HG02678 (cell line): ENCODE data around the gene PLCXD1.
"Not testable (repeated sequence)": the region's sequence is repeated elsewhere in the genome, so short reads cannot be mapped to it uniquely, and the experiment has no call there.

Source experiments
- ATAC-seq: cut with Tn5 transposase; IDR thresholded peaks from one replicate; pipeline ENCODE4 v1.9.1; 2021; ENCODE audit warnings: mild to moderate bottlenecking, moderate library complexity; ENCODE audit not compliant: unreplicated experiment

PLCXD1 gene, protein sequence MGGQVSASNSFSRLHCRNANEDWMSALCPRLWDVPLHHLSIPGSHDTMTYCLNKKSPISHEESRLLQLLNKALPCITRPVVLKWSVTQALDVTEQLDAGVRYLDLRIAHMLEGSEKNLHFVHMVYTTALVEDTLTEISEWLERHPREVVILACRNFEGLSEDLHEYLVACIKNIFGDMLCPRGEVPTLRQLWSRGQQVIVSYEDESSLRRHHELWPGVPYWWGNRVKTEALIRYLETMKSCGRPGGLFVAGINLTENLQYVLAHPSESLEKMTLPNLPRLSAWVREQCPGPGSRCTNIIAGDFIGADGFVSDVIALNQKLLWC

DNA sequence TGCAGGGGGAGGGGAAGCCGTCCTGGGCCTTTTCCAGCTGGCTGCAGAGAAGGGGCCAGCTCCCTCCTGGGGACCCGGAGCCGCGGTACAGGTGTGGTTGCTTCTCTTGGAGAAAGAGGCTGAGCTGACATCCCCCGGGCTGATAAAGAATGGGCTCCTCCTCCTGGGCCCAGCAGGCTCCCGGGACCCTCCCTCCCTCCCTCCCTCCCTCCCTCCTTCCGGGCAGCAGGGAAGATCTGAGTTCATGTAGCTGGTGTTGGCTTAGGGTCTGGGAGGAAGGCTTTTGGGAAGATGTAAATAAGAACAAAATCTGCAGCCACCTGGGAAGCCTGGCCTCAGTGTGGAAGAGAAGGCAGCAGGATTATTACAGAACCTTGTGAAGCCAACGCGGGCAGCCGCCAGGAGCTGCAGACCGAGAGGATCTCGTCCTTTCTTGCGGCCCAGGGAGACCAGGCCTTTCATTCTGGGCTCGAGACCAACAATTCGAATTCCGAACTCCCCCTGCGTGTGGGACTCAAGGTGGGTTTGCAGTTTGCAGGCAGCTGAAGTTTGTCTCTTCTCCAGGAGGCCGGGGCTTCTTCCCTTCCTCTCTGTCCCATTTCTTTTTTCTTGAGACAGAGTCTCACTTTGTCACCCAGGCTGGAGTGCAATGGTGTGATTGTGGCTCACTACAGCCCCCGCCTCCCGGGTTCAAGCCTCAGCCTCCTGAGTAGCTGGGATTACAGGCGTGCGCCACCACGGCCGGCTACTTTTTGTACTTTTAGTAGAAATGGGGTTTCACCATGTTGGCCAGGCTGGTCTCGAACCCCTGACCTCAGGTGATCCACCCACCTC is at the start of gene PLCXD1:
Gene PLCXD1, plus strand, starts transcription at position 216 of the 834 bp plus-strand sequence. CDS start 2,807 bp downstream, outside the sequence.
- ATAC-seq: no peak

DNA sequence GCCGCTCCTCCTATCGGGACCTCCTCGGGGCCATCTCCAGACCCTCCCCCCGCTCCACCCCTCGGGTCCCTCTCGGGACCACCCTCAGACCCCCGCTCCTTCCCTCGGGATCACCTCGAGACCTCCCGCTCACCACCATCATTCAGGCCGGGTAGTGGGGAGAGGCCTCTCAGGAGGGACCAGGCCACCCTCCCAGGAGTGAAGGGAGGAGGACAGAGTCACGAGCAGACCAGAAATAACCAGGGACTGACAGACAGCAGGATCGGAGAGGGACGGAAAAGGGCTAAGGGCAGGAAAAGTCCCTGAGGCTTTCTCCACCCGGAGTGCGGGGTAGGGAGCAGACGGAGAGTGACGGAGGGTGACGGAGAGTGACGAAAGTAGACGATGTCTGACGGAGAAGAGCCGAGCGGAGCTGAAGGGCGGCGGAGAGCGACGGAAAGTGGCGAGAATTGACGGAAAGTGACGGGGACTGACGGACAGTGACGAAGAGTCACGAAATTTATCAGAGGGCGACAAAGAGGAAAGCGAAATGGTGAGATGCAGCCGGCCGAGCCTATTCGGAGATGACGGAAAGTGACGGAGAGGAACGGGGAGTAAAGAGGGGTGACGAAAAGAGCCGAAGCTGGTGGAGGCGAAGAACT is 49.4 kb upstream of the PLCXD1 start:
- ATAC-seq: peak; percentile 95

DNA sequence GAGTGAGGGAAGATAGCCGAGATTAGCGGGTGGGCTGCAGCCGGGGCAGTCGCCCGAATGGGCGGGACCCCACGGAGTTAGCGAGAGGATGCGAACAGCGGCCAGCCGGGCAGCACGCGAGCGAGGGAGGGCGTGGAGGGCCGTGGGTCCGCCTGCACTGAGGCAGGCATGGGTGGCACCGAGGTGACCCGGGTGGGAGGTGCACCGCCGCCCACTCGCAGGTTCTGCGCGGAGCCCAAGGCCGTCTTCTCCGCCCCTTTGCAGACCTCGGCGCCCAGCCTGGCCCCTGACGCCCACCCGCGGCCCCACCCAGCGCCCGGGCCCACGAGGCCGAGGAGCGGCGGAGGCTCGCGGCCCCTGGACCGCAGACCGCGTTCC is 48.9 kb upstream of the PLCXD1 start:
- ATAC-seq: peak; percentile 33

DNA sequence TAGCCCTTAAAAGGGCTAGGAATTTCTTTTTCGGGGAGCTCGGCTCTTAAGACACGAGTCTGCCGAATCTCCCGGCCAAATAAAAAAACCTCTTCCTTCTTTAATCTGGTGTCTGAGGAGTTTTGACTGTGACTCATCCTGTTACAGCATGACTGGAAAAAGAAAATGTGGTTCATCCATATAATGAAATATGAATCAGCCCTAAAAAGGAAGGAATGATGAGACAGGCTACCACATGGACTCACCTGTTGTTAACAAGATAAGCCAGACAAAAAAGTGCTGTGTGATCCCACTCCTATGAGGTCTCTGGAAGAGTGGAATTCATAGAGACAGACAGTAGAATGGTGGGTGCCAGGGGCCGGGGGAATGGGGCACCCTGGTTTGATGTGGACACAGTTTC is 45.0 kb upstream of the PLCXD1 start:
- ATAC-seq: not testable (repeated sequence)

DNA sequence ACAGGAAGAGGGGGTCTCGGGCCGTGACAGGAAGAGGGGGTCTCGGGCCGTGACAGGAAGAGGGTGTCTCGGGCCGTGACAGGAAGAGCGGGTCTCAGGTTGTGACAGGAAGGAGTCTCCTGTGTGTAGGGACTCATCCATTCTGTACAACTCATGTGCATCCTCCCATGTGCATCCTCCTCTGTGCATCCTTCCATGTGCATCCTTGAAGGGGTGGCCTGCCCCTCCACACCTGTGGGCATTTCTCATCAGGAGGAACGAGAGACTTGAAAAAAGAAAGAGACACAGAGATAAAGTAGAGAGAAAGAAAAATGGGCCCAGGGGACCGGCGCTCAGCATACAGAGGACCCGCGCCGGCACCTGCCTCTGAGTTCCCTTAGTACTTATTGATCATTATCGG is 30.2 kb upstream of the PLCXD1 start:
- ATAC-seq: no peak

DNA sequence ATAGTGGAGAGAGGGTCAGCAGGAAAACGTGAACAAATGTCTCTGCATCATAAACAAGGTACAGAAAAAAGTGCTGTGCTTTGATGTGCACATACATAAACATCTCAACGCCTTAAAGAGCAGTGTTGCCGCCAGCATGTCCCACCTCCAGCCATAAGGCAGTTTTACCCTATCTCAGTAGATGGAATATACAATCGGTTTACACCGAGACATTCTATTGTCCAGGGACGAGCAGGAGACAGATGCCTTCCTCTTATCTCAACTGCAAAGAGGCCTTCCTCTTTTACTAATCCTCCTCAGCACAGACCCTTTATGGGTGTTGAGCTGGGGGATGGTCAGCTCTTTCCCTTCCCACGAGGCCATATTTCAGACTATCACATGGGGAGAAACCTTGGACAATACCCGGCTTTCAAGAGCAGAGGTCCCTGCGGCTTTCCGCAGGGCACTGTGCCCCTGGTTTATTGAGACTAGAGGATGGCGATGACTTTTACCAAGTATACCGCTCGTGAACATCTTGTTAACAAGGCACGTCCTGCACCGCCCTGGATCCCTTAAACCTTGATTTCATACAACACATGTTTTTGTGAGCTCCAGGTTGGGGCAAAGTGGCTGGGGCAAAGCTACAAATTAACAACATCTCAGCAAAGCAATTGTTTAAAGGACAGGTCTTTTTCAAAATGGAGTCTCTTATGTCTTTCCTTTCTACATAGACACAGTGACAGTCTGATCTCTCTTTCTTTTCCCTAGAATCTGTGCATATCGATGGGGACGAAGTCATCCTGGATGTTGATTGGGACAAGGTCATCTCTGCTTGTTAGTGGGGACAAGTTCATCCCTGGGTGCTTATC is 29.6 kb upstream of the PLCXD1 start:
- not testable (repeated sequence) for ATAC-seq

DNA sequence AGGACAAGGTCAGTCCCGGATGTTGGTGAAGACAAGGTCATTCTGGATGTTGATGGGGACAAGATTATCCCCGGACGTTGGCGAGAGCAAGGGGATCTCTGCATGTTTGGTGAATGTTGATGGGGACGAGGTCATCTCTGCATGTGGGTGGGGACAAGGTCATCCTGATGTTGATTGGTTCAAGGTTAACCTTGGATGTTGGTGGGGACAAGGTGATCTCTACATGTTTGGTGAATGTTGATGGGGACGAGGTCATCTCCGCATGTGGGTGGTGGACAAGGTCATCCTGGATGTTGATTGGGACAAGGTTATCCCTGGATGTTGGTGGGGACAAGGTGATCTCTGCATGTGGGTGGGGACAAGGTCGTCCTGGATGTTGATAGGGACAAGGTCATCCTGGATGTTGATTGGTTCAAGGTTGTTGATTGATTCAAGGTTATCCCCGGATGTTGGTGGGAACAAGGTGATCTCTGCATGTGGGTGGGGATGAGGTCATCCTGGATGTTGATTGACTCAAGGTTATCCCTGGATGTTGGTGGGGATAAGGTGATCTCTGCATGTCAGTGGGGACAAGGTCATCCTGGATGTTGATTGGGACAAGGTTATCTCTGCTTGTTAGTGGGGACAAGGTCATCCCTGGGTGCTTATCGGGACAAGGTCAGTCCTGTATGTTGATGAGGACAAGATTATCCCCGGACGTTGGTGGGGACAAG is 28.8 kb upstream of the PLCXD1 start:
- no peak for ATAC-seq

DNA sequence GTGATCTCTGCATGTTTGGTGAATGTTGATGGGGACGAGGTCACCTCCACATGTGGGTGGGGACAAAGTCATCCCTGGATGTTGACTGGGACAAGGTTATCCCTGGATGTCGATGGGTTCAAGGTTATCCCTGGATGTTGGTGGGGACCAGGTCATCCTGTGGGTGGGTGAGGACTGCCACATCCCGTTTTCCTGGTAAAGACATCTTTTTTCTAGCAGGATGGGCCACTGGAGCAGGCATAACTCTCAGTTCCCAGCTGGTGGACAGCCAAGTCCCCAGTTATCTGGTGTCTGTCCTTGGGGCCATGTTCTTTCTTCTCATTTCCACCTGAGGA is 28.3 kb upstream of the PLCXD1 start:
- ATAC-seq: no peak

DNA sequence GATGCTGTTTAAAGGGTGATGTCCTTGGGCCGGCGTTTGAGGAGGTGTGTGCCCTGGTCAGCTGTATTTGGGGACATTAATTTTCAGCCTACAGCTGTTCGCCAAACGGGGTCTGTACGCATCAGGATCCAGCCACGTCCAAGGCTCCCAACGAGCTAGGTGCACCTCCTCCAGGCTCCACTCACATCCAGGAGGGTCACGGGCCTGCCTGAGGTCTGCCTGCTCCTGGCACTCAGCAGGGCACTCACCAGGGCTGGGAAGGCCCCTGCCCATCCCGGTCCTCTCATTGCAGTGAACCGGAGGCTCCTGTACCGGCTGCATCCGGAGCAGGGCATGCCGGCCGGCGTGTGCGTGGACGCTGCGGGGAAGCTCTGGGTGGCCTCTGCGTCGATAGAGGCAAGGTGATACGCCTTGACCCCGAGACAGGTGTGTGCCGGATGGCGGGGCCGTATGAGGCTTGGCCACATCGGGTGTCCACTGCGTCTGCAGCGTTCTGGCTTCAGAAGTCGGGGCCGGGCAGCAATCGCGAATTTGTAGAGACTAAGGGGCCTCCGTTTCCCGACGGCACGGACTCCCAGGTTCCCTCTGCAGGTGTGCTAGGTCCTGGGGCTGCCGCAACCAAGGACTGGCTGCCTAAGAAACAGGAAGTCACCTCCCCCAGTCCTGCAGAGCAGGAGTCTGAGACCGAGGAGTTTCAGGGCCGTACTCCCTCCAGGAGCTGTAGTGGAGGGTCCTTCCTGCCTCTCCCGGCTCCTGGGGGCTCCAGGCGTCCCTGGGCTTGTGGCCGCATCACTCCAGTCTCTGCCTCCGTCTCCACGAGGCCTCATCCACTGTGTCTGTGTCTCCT is 27.5 kb upstream of the PLCXD1 start:
- ATAC-seq: no peak

DNA sequence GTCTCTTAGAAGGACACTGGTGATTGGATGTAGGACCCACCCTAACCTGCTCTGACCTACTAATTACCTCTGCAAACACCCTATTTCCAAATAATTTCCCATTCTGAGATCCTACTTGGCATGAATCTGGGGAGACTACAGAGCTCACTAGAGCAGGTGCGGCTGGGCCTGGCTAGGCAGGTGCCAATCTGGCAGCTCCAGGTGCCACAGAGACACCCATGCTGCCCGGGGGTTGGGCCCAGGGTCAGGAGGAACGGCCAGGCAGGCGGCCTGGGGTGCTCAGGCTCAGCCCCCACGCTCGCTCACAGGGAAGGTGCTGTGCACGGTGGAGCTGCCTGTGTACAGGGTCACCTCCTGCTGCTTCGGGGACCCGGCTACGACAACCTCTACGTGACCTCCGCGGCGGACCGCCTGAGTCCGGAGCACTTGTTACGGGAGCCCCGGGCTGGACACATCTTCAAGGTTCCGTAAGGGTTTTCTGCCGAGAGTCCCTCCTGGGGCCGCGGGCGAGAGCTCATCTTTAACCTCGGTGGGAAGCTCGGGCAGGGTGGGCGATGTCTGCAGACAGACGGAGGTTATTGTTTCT is 26.5 kb upstream of the PLCXD1 start:
- ATAC-seq: no peak

DNA sequence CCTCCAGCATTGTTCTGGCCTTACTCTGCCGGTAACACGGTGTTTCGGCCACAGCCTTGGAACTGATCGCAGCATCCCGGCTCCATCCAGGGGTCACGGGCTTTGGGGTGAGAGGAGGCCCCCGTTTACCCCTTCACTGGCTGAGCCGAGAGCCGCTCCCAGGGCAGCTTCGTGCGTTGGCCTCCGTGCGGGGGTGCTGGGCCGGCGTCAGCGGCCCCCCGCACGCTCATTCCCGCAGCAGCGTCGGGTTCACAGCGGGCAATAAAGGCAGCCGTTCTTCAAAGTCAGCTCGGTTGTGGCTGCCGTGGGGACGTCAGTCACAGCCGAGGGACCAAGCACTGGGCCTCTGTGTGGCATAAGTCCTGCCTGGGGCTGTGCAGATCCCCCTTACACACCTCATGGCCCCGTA is 25.3 kb upstream of the PLCXD1 start:
- ATAC-seq: no peak

DNA sequence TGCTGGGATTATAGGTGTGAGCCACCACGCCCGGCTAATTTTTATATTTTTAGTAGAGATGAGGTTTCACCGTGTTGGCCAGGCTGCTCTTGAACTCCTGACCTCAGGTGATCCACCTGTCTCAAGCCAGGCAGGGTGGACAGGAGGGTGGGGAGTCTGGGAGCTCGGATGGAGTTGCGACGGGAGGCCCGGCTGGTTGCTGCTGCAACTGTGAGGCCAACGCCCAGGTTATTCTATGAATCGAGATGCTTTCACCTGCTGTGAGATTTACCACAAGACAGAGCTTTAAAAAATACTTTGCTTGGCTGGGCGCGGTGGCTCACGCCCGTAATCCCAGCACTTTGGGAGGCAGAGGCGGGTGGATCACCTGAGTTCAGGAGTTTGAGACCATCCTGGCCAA is 24.1 kb upstream of the PLCXD1 start:
- not testable (repeated sequence) for ATAC-seq

DNA sequence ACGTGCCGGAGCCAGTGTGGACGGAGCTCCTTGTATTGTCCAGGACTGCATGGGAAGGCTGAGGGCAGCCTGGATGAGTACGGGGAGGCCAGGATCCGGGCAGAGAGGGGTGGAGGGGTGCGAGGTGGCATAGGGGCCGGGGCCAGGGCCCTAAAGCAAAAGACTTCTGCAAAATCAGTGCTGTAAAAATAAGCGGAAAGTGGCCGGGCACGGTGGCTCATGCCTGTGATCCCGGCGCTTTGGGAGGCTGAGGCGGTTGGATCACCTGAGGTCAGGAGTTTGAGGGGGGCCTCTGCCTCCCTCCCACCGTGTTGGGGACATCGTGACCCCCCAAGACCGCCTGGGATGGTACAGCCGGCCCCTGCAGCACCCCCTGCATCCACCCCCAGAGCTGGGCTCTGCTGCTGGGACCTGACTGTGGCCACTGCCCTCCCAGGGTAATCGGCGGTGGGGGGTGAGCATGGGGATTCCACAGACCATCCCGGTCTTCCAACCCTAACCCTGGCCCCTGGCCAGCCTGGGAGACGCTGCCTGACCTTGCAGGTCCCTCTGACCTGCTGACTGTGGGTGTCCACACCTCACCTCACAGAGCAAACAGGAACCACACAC is 23.4 kb upstream of the PLCXD1 start:
- no peak for ATAC-seq

DNA sequence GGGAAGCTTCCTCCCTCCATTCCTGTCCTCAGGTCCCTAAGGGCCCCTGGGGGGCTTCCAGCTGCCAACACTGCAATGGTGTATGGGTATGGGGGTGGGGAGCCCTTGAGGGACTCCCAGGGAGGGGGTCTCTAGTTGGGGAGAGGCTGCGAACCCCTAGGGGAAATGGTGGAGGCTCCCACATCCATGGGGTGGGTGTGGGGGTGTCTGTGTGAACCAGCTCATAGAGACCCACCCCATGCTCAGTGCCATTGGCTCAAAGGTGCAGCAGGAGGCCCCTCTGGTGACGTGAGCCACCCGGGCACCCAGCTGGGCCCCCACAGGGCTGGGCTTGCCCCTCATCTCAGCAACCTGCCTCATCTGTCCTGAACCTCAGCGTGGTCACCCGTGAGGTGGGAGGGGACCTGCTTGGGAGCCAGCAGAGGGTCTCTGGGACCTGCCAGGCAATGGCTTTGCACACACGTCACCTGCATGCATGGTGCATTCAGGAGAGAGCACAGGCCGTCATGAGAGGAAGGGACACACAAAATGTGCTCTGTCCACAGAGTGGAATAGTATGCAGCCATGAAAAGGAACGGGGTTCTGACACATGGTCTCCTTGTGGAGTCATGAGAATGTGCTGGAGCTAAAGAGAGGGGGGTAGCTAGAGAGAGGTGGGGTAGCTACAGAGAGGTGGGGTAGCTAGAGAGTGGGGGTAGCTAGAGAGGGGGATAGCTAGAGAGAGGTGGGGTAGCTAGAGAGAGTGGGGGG is 22.7 kb upstream of the PLCXD1 start:
- no peak for ATAC-seq

DNA sequence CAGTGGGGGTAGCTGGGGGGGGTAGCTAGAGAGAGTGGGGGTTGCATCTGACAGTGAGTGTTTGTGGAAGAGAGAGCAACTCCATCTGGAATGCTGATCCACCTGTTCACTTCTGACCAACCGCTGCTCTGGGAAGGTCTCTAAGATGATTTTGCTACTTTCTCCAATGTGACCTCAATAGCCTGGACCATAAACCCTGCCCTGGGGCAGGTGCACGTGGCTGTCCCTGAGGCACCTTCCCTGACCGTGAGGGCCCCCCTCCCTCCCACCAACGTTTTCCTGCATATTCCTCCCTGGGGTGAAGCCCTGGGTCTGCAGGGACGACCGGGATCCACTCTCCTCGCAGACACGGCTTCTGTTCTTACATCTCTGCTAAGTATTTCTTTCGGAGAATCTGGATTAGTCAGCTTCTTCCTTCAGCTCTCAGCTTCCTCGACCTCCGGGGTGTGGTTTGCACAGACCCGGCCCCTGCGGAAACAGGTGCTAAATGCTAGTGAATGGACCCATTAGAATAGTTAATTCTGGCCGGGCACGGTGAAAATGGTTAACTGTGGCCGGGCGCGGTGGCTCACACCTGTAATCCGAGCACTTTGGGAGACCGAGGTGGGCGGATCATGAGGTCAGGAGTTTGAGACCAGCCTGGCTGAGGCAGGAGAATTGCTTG is 21.4 kb upstream of the PLCXD1 start:
- no peak for ATAC-seq

DNA sequence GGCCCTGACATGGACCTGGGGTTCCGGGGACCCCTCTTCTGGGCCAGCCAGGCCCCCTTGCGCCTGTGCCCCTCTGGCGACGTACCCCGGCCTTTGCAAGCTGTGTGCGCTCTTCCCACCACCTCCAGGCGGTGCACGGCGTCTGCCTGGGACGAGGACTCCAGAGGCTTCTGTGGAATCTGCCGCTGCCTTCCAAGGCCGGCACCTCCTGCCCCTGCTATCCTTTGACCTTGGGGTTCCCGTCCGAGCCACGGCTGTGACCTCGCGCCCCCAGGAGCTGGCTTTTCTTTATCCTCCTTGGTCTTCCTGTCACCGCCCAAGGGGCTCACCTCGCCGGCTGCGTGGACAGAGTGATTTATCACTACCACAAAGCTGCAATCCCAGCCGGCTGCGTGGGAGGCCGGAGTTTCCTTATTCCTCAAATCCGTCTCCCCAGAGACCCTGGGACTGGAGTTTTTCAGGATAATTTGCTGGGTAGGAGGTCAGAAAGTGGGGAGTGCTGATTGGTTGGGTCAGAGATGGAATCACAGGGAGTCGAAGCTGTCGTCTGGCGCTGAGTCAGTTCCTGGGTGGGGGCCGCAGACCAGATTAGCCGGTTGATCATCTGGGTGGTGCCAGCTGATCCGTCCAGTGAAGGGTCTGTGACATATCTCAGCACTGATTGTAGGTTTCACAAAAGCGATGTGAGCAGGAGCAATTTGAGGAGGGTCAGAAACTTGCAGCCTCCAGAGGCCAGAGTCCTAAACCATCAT is 19.8 kb upstream of the PLCXD1 start:
- no peak for ATAC-seq

DNA sequence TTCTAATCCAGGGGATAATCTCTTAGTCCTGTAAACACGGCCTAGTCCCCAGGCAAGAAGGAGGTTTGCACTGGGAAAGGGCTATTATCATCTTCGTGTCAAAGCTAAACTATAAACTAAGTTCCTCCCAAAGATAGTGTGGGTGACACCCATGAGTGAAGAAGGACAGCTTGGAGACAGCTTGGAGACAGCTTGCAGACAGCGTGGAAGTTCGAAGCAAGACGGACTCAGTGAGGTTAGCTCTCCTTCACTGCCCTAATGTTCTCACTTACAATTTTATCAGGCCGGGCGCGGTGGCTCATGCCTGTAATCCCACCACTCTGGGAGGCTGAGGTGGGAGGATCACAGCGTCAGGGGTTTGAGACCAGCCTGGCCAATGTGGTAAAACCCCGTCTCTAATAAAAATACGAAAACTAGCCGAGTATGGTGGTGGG is 19.2 kb upstream of the PLCXD1 start:
- no peak for ATAC-seq
